Astrocyte (in vitro differentiated cells and primary cell): Measurements from ENCODE around the gene SARDH.

Experiments
- EZH2 ChIP-seq: IDR thresholded peaks from 2 replicates; pipeline ENCODE4 v1.6.1; 2012; ENCODE audit warnings: mild to moderate bottlenecking, low read length, inconsistent platforms; ENCODE audit not compliant: insufficient read depth
- TF ChIP-seq, protein P1 (sequence below): IDR thresholded peaks from 2 replicates; pipeline ENCODE4 v1.5.1; 2011; ENCODE audit warnings: low read depth, mild to moderate bottlenecking, inconsistent platforms, low read length, moderate library complexity; ENCODE audit not compliant: insufficient read depth

DNA sequence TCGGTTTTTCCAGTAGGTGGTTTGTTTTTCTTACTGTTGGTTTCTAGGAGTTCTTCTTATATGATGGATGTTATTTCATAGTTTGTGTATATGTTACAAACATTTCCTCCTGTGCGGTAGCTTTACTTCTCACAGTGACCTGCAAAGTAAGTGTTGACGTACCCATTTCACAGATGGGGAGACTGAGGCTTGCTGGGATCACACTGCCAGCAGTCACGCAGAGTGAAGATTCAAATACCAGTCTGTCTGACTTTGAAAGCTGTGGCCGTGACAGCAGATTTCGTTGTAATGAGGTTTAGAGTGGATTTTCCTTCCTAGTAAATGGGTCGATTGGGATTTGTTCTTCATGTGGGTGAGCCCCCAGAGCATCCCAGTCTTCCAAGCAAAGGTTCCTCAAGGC lies 89.0 kb downstream of the SARDH start:
- TF ChIP-seq, protein P1, sequence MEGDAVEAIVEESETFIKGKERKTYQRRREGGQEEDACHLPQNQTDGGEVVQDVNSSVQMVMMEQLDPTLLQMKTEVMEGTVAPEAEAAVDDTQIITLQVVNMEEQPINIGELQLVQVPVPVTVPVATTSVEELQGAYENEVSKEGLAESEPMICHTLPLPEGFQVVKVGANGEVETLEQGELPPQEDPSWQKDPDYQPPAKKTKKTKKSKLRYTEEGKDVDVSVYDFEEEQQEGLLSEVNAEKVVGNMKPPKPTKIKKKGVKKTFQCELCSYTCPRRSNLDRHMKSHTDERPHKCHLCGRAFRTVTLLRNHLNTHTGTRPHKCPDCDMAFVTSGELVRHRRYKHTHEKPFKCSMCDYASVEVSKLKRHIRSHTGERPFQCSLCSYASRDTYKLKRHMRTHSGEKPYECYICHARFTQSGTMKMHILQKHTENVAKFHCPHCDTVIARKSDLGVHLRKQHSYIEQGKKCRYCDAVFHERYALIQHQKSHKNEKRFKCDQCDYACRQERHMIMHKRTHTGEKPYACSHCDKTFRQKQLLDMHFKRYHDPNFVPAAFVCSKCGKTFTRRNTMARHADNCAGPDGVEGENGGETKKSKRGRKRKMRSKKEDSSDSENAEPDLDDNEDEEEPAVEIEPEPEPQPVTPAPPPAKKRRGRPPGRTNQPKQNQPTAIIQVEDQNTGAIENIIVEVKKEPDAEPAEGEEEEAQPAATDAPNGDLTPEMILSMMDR, result no peak
- no peak for TF ChIP-seq EZH2
